MM.1S (cell line): ENCODE results near the gene PTPN12.

Experiments
- DNase-seq: peaks from one replicate; pipeline ENCODE4 v3.0.0-alpha.2; 2015
- H2AFZ ChIP-seq: fragments of 300-600 bp; sonication (generic); 2 replicates; pipeline ENCODE4 v1.6.0; 2016; ENCODE audit warnings: antibody characterized with exemption, low read length
- H3F3A ChIP-seq: fragments of 300-600 bp; sonication (generic); 2 replicates; pipeline ENCODE4 v1.6.1; 2016; ENCODE audit warnings: mild to moderate bottlenecking, antibody characterized with exemption, low read length, moderate library complexity, mixed read lengths; ENCODE audit not compliant: insufficient read depth
- H3K27ac ChIP-seq: fragments of 300-600 bp; sonication (generic); 2 replicates; pipeline ENCODE4 v1.5.1; 2016; ENCODE audit warnings: mild to moderate bottlenecking, low read length
- H3K27me3 ChIP-seq: fragments of 300-600 bp; sonication (generic); replicated peaks from 2 replicates; pipeline ENCODE4 v1.6.0; 2016; ENCODE audit warnings: low read length; ENCODE audit not compliant: insufficient read depth
- H3K36me3 ChIP-seq: fragments of 300-600 bp; sonication (generic); replicated peaks from 2 replicates; pipeline ENCODE4 v1.6.1; 2016; ENCODE audit warnings: mild to moderate bottlenecking, low read length, mixed read lengths; ENCODE audit not compliant: insufficient read depth
- H3K4me1 ChIP-seq: fragments of 300-600 bp; sonication (generic); 2 replicates; pipeline ENCODE4 v1.6.1; 2016; ENCODE audit warnings: low read length, mixed read lengths
- H3K4me2 ChIP-seq: fragments of 300-600 bp; sonication (generic); 2 replicates; pipeline ENCODE4 v1.6.0; 2016; ENCODE audit warnings: low read depth, low read length
- H3K4me3 ChIP-seq: fragments of 300-600 bp; sonication (generic); 2 replicates; pipeline ENCODE4 v1.5.1; 2016; ENCODE audit warnings: low read length, mixed read lengths
- H3K79me2 ChIP-seq: fragments of 300-600 bp; sonication (generic); 2 replicates; pipeline ENCODE4 v1.6.1; 2016; ENCODE audit warnings: mixed run types, low read length, mixed read lengths
- H3K9ac ChIP-seq: fragments of 300-600 bp; sonication (generic); 2 replicates; pipeline ENCODE4 v1.6.1; 2016; ENCODE audit warnings: low read length, mixed read lengths
- H3K9me2 ChIP-seq: fragments of 300-600 bp; sonication (generic); replicated peaks from 2 replicates; pipeline ENCODE4 v1.6.1; 2016; ENCODE audit warnings: mild to moderate bottlenecking, low read length, mixed read lengths; ENCODE audit not compliant: insufficient read depth
- H3K9me3 ChIP-seq: fragments of 300-600 bp; sonication (generic); replicated peaks from 2 replicates; pipeline ENCODE4 v1.6.1; 2016; ENCODE audit warnings: mild to moderate bottlenecking, low read length, mixed read lengths; ENCODE audit not compliant: insufficient read depth
- H4K20me1 ChIP-seq: fragments of 300-600 bp; sonication (generic); 2 replicates; pipeline ENCODE4 v1.6.1; 2016; ENCODE audit warnings: mild to moderate bottlenecking, low read length, moderate library complexity, mixed read lengths; ENCODE audit not compliant: insufficient read depth
- CTCF ChIP-seq: fragments of 300-600 bp; sonication (generic); IDR thresholded peaks from 2 replicates; pipeline ENCODE4 v1.5.1; 2016; ENCODE audit warnings: antibody characterized with exemption, low read length, mixed read lengths
- EZH2 ChIP-seq: fragments of 300-600 bp; sonication (generic); optimal IDR thresholded peaks from 2 replicates; pipeline ENCODE3; 2017; ENCODE audit warnings: low read depth, mild to moderate bottlenecking, antibody characterized with exemption, low read length, mixed read lengths
- EZH2phosphoT487 ChIP-seq: fragments of 300-600 bp; sonication (generic); IDR thresholded peaks from 2 replicates; pipeline ENCODE4 v1.6.1; 2018; ENCODE audit warnings: antibody characterized with exemption, low read length

PTPN12 gene

GRCh38 chr7:77576856-77577255 is 39.8 kb downstream of the PTPN12 start:
- H3K4me2 ChIP-seq, result no peak overlapping the region
- H2AFZ ChIP-seq, result no peak overlapping the region
- H3F3A ChIP-seq, result no peaks in the 10 kb centered on the region
- H3K27me3 ChIP-seq, result no peaks in the 10 kb centered on the region
- no peak overlapping the region for H3K9ac ChIP-seq
- H4K20me1 ChIP-seq, result no peaks in the 10 kb centered on the region
- H3K79me2 ChIP-seq, result no peaks in the 10 kb centered on the region
- H3K9me3 ChIP-seq, result no peaks in the 10 kb centered on the region
- no peak overlapping the region for H3K4me3 ChIP-seq
- no peaks in the 10 kb centered on the region for H3K36me3 ChIP-seq
- H3K27ac ChIP-seq, result no peak overlapping the region
- H3K4me1 ChIP-seq, result no peaks in the 10 kb centered on the region
- no peak for TF ChIP-seq EZH2
- TF ChIP-seq EZH2phosphoT487, result no peak
- TF ChIP-seq CTCF, result no peak
- DNase-seq, result no peak
- H3K9me2 ChIP-seq, result no peaks in the 10 kb centered on the region

- Histone ChIP-seq H3K9me3 (no peaks in the 10 kb centered on the region), H3K36me3 (no peaks in the 10 kb centered on the region), H4K20me1 (no peaks in the 10 kb centered on the region), H3K9ac (no peak overlapping the region), H3K9me2 (no peaks in the 10 kb centered on the region), H2AFZ (no peak overlapping the region), H3K27ac (no peak overlapping the region), H3K27me3 (no peaks in the 10 kb centered on the region), H3K4me1 (no peaks in the 10 kb centered on the region), H3K4me3 (no peak overlapping the region), H3K4me2 (no peak overlapping the region), H3F3A (no peaks in the 10 kb centered on the region), H3K79me2 (no peaks in the 10 kb centered on the region)
- DNase-seq, result no peak
- TF ChIP-seq EZH2 (no peak), EZH2phosphoT487 (no peak), CTCF (no peak)
Observed at GRCh38 chr7:77579797-77580196, 42.7 kb downstream of the PTPN12 start.

- Histone ChIP-seq H3K36me3 (no peaks in the 10 kb centered on the region), H3K9me3 (no peaks in the 10 kb centered on the region), H3K9me2 (no peaks in the 10 kb centered on the region), H3K27ac (no peak overlapping the region), H3F3A (no peaks in the 10 kb centered on the region), H3K4me3 (no peak overlapping the region), H3K4me2 (no peak overlapping the region), H3K27me3 (no peaks in the 10 kb centered on the region), H2AFZ (no peak overlapping the region), H3K4me1 (no peaks in the 10 kb centered on the region), H4K20me1 (no peaks in the 10 kb centered on the region), H3K79me2 (no peaks in the 10 kb centered on the region), H3K9ac (no peak overlapping the region)
- TF ChIP-seq EZH2 (no peak), EZH2phosphoT487 (no peak), CTCF (no peak)
- DNase-seq, result no peak
Observed at GRCh38 chr7:77580762-77581350, 43.8 kb downstream of the PTPN12 start.
